GM21528 (cell line): ENCODE measurements around the gene CDC42EP3.

ENCODE experiments used
- ATAC-seq: cut with Tn5 transposase; IDR thresholded peaks from one replicate; pipeline ENCODE4 v1.9.1; 2021; ENCODE audit warnings: mild to moderate bottlenecking, moderate library complexity; ENCODE audit not compliant: unreplicated experiment, low FRiP score

CDC42EP3 gene

GRCh38 chr2:37637985-37638384 is 33.5 kb downstream of the CDC42EP3 start:
- ATAC-seq = no peak

- ATAC-seq = no peak
Observed at GRCh38 chr2:37637190-37637860, 34.1 kb downstream of the CDC42EP3 start.

GRCh38 chr2:37636381-37637066 is 34.9 kb downstream of the CDC42EP3 start:
- no peak for ATAC-seq

GRCh38 chr2:37635504-37636380 is 35.7 kb downstream of the CDC42EP3 start:
- ATAC-seq = peak; percentile 80

- ATAC-seq = no peak
Observed at GRCh38 chr2:37634914-37635503, 36.4 kb downstream of the CDC42EP3 start.

- ATAC-seq = no peak
Observed at GRCh38 chr2:37633845-37634244, 37.6 kb downstream of the CDC42EP3 start.

- no peak for ATAC-seq
Observed at GRCh38 chr2:37633234-37633633, 38.2 kb downstream of the CDC42EP3 start.

- ATAC-seq = no peak
Observed at GRCh38 chr2:37632310-37632709, 39.1 kb downstream of the CDC42EP3 start.

GRCh38 chr2:37631698-37632097 is 39.7 kb downstream of the CDC42EP3 start:
- ATAC-seq = no peak

GRCh38 chr2:37631292-37631691 is 40.1 kb downstream of the CDC42EP3 start:
- no peak for ATAC-seq

GRCh38 chr2:37630776-37631175 is 40.7 kb downstream of the CDC42EP3 start:
- ATAC-seq = no peak

- no peak for ATAC-seq
Observed at GRCh38 chr2:37630301-37630700, 41.1 kb downstream of the CDC42EP3 start.

- ATAC-seq = no peak
Observed at GRCh38 chr2:37629529-37629928, 41.9 kb downstream of the CDC42EP3 start.

- ATAC-seq = no peak
Observed at GRCh38 chr2:37627710-37628109, 43.7 kb downstream of the CDC42EP3 start.

- ATAC-seq = no peak
Observed at GRCh38 chr2:37625796-37626571, 45.5 kb downstream of the CDC42EP3 start.

GRCh38 chr2:37625156-37625555 is 46.3 kb downstream of the CDC42EP3 start:
- ATAC-seq = no peak

- peak; percentile 86 for ATAC-seq
Observed at GRCh38 chr2:37623971-37624900, 47.2 kb downstream of the CDC42EP3 start.

GRCh38 chr2:37623406-37623805 is 48.0 kb downstream of the CDC42EP3 start:
- no peak for ATAC-seq
